GM12892 (cell line): ENCODE data around the gene PFKFB3.

Experiments used
- POLR2A ChIP-seq: IDR thresholded peaks from 2 replicates; pipeline ENCODE4 v1.6.1; 2011; ENCODE audit warnings: low read depth, low read length, control low read depth
- TAF1 ChIP-seq: IDR thresholded peaks from 2 replicates; pipeline ENCODE4 v1.6.1; 2011; ENCODE audit warnings: low read depth, mild to moderate bottlenecking, control low read depth, low read length, borderline replicate concordance

- TF ChIP-seq TAF1 (no peak), POLR2A (no peak)
Measured at GRCh38 chr10:6212806-6213205, 10.1 kb downstream of the PFKFB3 start.
